IMR-90 (cell line): ENCODE data around the gene TENM4. TPM values are rescaled to one million over a fixed set of nuclear protein-coding genes. Genes with fewer than 3 reads are reported as not detected.

Experiments
- ATAC-seq: fragments of 200-7000 bp; cut with Tn5 transposase; 2 replicates; pipeline ENCODE4 v1.9.1; 2020; ENCODE audit warnings: low read depth, mild to moderate bottlenecking, moderate library complexity
- BruUV-seq: library from RNA; stranded (reverse); fragments of 400-500 nt; replicated peaks from 2 replicates; lab custom pipeline; 2021; lab: Mats Ljungman, UMichigan
- CTCF ChIA-PET: fragments of 300-600 bp; formaldehyde crosslinking; extraction: SDS; loops from one replicate; lab custom pipeline; 2021; ENCODE audit warnings: antibody characterized with exemption; lab: Yijun Ruan, JAX
- POLR2A ChIA-PET: fragments of 300-600 bp; sonication (Branson Sonifier 250); formaldehyde crosslinking; loops from one replicate; lab custom pipeline; 2022; ENCODE audit warnings: antibody characterized with exemption; ENCODE audit not compliant: unreplicated experiment; lab: Charles Lee
- DNase-seq: peaks from one replicate; pipeline ENCODE4 v3.0.0; 2013
- H2AFZ ChIP-seq: replicated peaks from 2 replicates; pipeline ENCODE3; 2013; ENCODE audit warnings: low read length, mild to moderate bottlenecking; ENCODE audit not compliant: poor library complexity
- H2AK5ac ChIP-seq: 2 replicates; pipeline ENCODE4 v1.6.1; 2013; ENCODE audit warnings: low read depth, low read length, inconsistent platforms
- H2AK9ac ChIP-seq: replicated peaks from 2 replicates; pipeline ENCODE3; 2013; ENCODE audit warnings: mild to moderate bottlenecking, low read depth, low read length, moderate library complexity; ENCODE audit not compliant: poor library complexity
- H2BK120ac ChIP-seq: 2 replicates; pipeline ENCODE4 v1.6.1; 2013; ENCODE audit warnings: low read depth, low read length, inconsistent platforms
- H2BK15ac ChIP-seq: 3 replicates; pipeline ENCODE4 v1.6.1; 2013; ENCODE audit warnings: low read depth, low read length, inconsistent platforms
- H2BK20ac ChIP-seq: 2 replicates; pipeline ENCODE4 v1.6.1; 2013; ENCODE audit warnings: low read depth, mild to moderate bottlenecking, inconsistent platforms, low read length, moderate library complexity
- H2BK5ac ChIP-seq: 2 replicates; pipeline ENCODE4 v1.6.1; 2013; ENCODE audit warnings: mild to moderate bottlenecking, low read depth, low read length, inconsistent platforms; ENCODE audit not compliant: poor library complexity, severe bottlenecking
- H3K14ac ChIP-seq: replicated peaks from 2 replicates; pipeline ENCODE4 v1.6.1; 2013; ENCODE audit warnings: low read depth, low read length, inconsistent platforms
- H3K18ac ChIP-seq: 2 replicates; pipeline ENCODE4 v1.6.1; 2013; ENCODE audit warnings: low read depth, low read length, control low read depth
- H3K23ac ChIP-seq: 2 replicates; pipeline ENCODE4 v1.6.1; 2013; ENCODE audit warnings: low read depth, low read length, inconsistent platforms
- H3K27ac ChIP-seq: 2 replicates; pipeline ENCODE4 v1.5.1; 2013; ENCODE audit warnings: mild to moderate bottlenecking, control low read depth, low read length; ENCODE audit not compliant: insufficient read depth
- H3K27me3 ChIP-seq: 2 replicates; pipeline ENCODE4 v1.6.1; 2013; ENCODE audit warnings: low read length; ENCODE audit not compliant: control insufficient read depth, insufficient read depth
- H3K36me3 ChIP-seq: 2 replicates; pipeline ENCODE4 v1.6.1; 2013; ENCODE audit warnings: low read length, mixed read lengths; ENCODE audit not compliant: control insufficient read depth, insufficient read depth
- H3K4ac ChIP-seq: 2 replicates; pipeline ENCODE4 v1.6.1; 2013; ENCODE audit warnings: low read depth, low read length, inconsistent platforms
- H3K4me1 ChIP-seq: 2 replicates; pipeline ENCODE4 v1.6.1; 2013; ENCODE audit warnings: low read length, mixed read lengths; ENCODE audit not compliant: control insufficient read depth, insufficient read depth
- H3K4me2 ChIP-seq: 2 replicates; pipeline ENCODE4 v1.6.1; 2013; ENCODE audit warnings: low read depth, mild to moderate bottlenecking, control low read depth, low read length, moderate library complexity
- H3K4me3 ChIP-seq: 2 replicates; pipeline ENCODE4 v1.5.1; 2013; ENCODE audit warnings: low read depth, mild to moderate bottlenecking, control low read depth, low read length, moderate library complexity; ENCODE audit not compliant: insufficient read depth
- H3K56ac ChIP-seq: 2 replicates; pipeline ENCODE4 v1.6.1; 2013; ENCODE audit warnings: low read length, inconsistent platforms; ENCODE audit not compliant: insufficient read depth; ENCODE audit errors: extremely low read depth
- H3K79me1 ChIP-seq, 2 experiments: 2 replicates each; pipeline ENCODE4 v1.6.1; 2013; ENCODE audit warnings: low read length in 2 of 2, inconsistent platforms in 1 of 2, low read depth in 1 of 2
- H3K9ac ChIP-seq: 2 replicates; pipeline ENCODE4 v1.6.1; 2013; ENCODE audit warnings: low read depth, low read length, control low read depth
- H3K9me1 ChIP-seq: 2 replicates; pipeline ENCODE4 v1.6.1; 2013; ENCODE audit warnings: low read length, inconsistent platforms; ENCODE audit not compliant: insufficient read depth
- H3K9me3 ChIP-seq: 2 replicates; pipeline ENCODE4 v1.6.1; 2013; ENCODE audit warnings: low read length; ENCODE audit not compliant: control insufficient read depth, insufficient read depth
- H4K20me1 ChIP-seq: 2 replicates; pipeline ENCODE4 v1.6.1; 2013; ENCODE audit warnings: low read length, inconsistent platforms; ENCODE audit not compliant: insufficient read depth
- H4K5ac ChIP-seq: 2 replicates; pipeline ENCODE4 v1.6.1; 2013; ENCODE audit warnings: mild to moderate bottlenecking, low read depth, low read length, control low read depth
- H4K8ac ChIP-seq, 2 experiments: 2 replicates each; pipeline ENCODE4 v1.6.1; 2013; ENCODE audit warnings: low read depth in 2 of 2, low read length in 2 of 2, control low read depth in 1 of 2, inconsistent platforms in 1 of 2
- H4K91ac ChIP-seq: 2 replicates; pipeline ENCODE4 v1.6.1; 2013; ENCODE audit warnings: low read depth, low read length, inconsistent platforms; ENCODE audit not compliant: insufficient read depth
- BHLHE40 ChIP-seq: fragments of 150-350 bp; IDR thresholded peaks from 2 replicates; pipeline ENCODE4 v1.6.1; 2016; ENCODE audit warnings: mild to moderate bottlenecking, low read depth, low read length
- CEBPB ChIP-seq: IDR thresholded peaks from 2 replicates; pipeline ENCODE4 v1.6.1; 2012; ENCODE audit warnings: low read depth, low read length, improper control_type of control experiment
- CTCF ChIP-seq: conservative IDR thresholded peaks from 2 replicates; pipeline ENCODE4 v1.5.1; 2012; ENCODE audit warnings: mild to moderate bottlenecking, low read depth, low read length, improper control_type of control experiment
- ELK1 ChIP-seq: fragments of 150-350 bp; IDR thresholded peaks from 2 replicates; pipeline ENCODE4 v1.6.1; 2016; ENCODE audit warnings: low read depth, mild to moderate bottlenecking, low read length, moderate library complexity, borderline replicate concordance
- FOS ChIP-seq: fragments of 150-350 bp; IDR thresholded peaks from 2 replicates; pipeline ENCODE4 v1.6.1; 2016; ENCODE audit warnings: low read depth, low read length
- MAFK ChIP-seq: IDR thresholded peaks from 2 replicates; pipeline ENCODE4 v1.6.1; 2012; ENCODE audit warnings: low read depth, low read length, improper control_type of control experiment
- MAZ ChIP-seq: IDR thresholded peaks from 2 replicates; pipeline ENCODE4 v1.6.1; 2012; ENCODE audit warnings: low read depth, mild to moderate bottlenecking, low read length, improper control_type of control experiment, moderate library complexity, borderline replicate concordance
- MXI1 ChIP-seq: IDR thresholded peaks from 2 replicates; pipeline ENCODE4 v1.6.1; 2012; ENCODE audit warnings: low read depth, mild to moderate bottlenecking, low read length, moderate library complexity, borderline replicate concordance
- NFE2L2 ChIP-seq: fragments of 150-350 bp; IDR thresholded peaks from 2 replicates; pipeline ENCODE4 v1.6.1; 2016; ENCODE audit warnings: low read depth, mild to moderate bottlenecking, low read length
- POLR2A ChIP-seq: IDR thresholded peaks from 2 replicates; pipeline ENCODE4 v1.6.1; 2012; ENCODE audit warnings: mild to moderate bottlenecking, low read depth, low read length
- RAD21 ChIP-seq: IDR thresholded peaks from 2 replicates; pipeline ENCODE4 v1.6.1; 2012; ENCODE audit warnings: low read length, improper control_type of control experiment
- RCOR1 ChIP-seq: IDR thresholded peaks from 2 replicates; pipeline ENCODE4 v1.6.1; 2012; ENCODE audit warnings: mild to moderate bottlenecking, low read length, improper control_type of control experiment; ENCODE audit not compliant: insufficient replicate concordance
- RFX5 ChIP-seq: IDR thresholded peaks from 2 replicates; pipeline ENCODE4 v1.8.0; 2012; ENCODE audit warnings: low read depth, mild to moderate bottlenecking, low read length, moderate library complexity
- SMC3 ChIP-seq: fragments of 150-350 bp; IDR thresholded peaks from 2 replicates; pipeline ENCODE4 v1.6.1; 2016; ENCODE audit warnings: low read depth, mild to moderate bottlenecking, antibody characterized with exemption, low read length, moderate library complexity
- USF2 ChIP-seq: fragments of 150-350 bp; IDR thresholded peaks from 2 replicates; pipeline ENCODE4 v1.6.1; 2017; ENCODE audit warnings: mild to moderate bottlenecking, antibody characterized with exemption, low read length, low read depth
- WGBS, 2 experiments: methylation state at CpG; one replicate each; pipeline versions ENCODE4 v1.1.5 to v1.1.7; 2013; ENCODE audit warnings: missing lambda C conversion rate in 2 of 2; ENCODE audit not compliant: insufficient read length in 1 of 2; ENCODE audit errors: extremely low coverage in 2 of 2; 5-methylcytosine and 5-hydroxymethylcytosine counted together
- dilution Hi-C: fragments of 300-500 bp; cut with HindIII; formaldehyde crosslinking; loops from one replicate; pipeline ENCODE4 v1.14.3; 2018; ENCODE audit warnings: low sequenced_read_pairs; ENCODE audit not compliant: unreplicated experiment
- in situ Hi-C: fragments of 300-500 bp; cut with MboI; formaldehyde crosslinking; loops from 3 replicates; pipeline ENCODE4 v1.14.3; 2019; ENCODE audit warnings: low sequenced_read_pairs, inconsistent platforms, mixed read lengths
- intact Hi-C: fragments of 100-400 bp; cut with micrococcal nuclease; formaldehyde crosslinking; loops from 2 replicates; pipeline ENCODE4 v1.10.0; 2022
- polyA plus RNA-seq, 3 experiments: library from polyadenylated mRNA; depleted of rRNA; stranded (reverse); fragments of >200 nt; gene quantifications; 2 replicates each; pipeline ENCODE4 v1.2.3, GENCODE V29; 2012; ENCODE audit warnings: low replicate concordance in 1 of 3
- total RNA-seq: library from RNA; depleted of rRNA; stranded (reverse); fragments of >200 nt; gene quantifications from 2 replicates; pipeline ENCODE4 v1.2.3, GENCODE V29; 2012

TENM4 gene
- total and polyA plus RNA-seq, 2 of the 4 experiments (the other 2 are of a cell fraction): 7.4 to 9.0 TPM

- H2AK9ac ChIP-seq: no peak overlapping the region
- H2AFZ ChIP-seq: no peak overlapping the region
- no peak overlapping the region for H2BK120ac ChIP-seq
- dilution Hi-C loops (no loop called here), in situ Hi-C loops (no loop called here), intact Hi-C loops (no loop called here)
- H3K18ac ChIP-seq: no peak overlapping the region
- H3K14ac ChIP-seq: no peak overlapping the region
- TF ChIP-seq FOS (no peak), CEBPB (no peak), CTCF (no peak), ELK1 (no peak), USF2 (no peak), SMC3 (no peak), MXI1 (no peak), RCOR1 (no peak), BHLHE40 (no peak), MAFK (no peak), RAD21 (no peak), MAZ (no peak), POLR2A (no peak), NFE2L2 (no peak), RFX5 (no peak)
- H3K36me3 ChIP-seq: no peaks in the 10 kb centered on the region
- ChIA-PET CTCF (no interaction called here), POLR2A (no interaction called here)
- no peaks in the 10 kb centered on the region for H3K79me1 ChIP-seq
- no CpG with 5 or more reads among the region's 4 CpGs for WGBS, 2 experiments
- BruUV-seq: no TSS peak
- no peak overlapping the region for H2AK5ac ChIP-seq
- H2BK15ac ChIP-seq: no peak overlapping the region
- no peak overlapping the region for H2BK5ac ChIP-seq
- H3K23ac ChIP-seq: no peak overlapping the region
- H3K9ac ChIP-seq: no peak overlapping the region
- H2BK20ac ChIP-seq: no peak overlapping the region
- H3K4me1 ChIP-seq: no peaks in the 10 kb centered on the region
- H4K20me1 ChIP-seq: no peaks in the 10 kb centered on the region
- no peak for DNase-seq
- H3K27ac ChIP-seq: no peak overlapping the region
- no peak overlapping the region for H4K8ac ChIP-seq
- no peak overlapping the region for H3K4me3 ChIP-seq
- ATAC-seq: no peak
- H3K4me2 ChIP-seq: no peak overlapping the region
- H4K91ac ChIP-seq: no peak overlapping the region
- H3K27me3 ChIP-seq: no peaks in the 10 kb centered on the region
- H3K4ac ChIP-seq: no peak overlapping the region
- H3K56ac ChIP-seq: no peak overlapping the region
- H4K5ac ChIP-seq: no peak overlapping the region
- H3K9me3 ChIP-seq: no peaks in the 10 kb centered on the region; the same call in 1 of the 2 replicates
- H3K9me1 ChIP-seq: no peaks in the 10 kb centered on the region
These were observed 497.0 kb downstream of the TENM4 start for GRCh38 chr11:78943841-78944240.
